22Rv1 (cell line): Measurements from ENCODE around the gene RUNX3.

Experiments used
- ZFX ChIP-seq: fragments of 450-650 bp; IDR thresholded peaks from 2 replicates; pipeline ENCODE4 v1.6.1; 2017; ENCODE audit warnings: antibody characterized with exemption, borderline replicate concordance
- TF ChIP-seq, protein P1 (sequence below): fragments of 450-650 bp; IDR thresholded peaks from 2 replicates; pipeline ENCODE4 v1.5.1; 2017; ENCODE audit warnings: mild to moderate bottlenecking

DNA sequence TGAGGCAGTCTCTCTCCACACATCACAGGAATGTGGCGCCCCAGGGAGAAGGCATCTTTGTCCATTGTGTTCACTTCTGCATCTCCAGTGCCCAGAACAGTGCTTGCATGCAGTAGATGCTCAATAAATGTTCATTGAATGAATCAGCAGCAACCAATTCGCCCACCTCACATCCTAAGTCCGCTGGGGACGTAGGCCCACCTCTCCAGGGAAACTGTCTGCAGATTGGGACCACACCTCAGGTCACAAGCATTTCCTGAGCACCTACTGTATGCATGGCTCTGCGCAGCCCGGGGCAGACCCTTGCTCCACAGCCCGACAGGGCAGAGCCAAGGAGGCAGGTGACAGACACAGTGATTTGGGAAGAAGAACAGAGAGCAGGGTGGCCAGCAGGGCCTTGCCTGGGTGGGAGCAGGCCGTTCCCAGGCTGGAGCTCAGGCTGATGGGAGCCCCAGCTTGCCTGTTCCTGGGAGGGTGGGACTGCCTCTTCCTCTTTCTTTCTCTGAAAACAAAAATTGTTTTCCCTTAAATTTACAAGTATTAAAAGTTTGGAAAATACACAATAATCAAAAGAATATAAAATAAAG, 25.8 kb upstream of the RUNX3 start:
- TF ChIP-seq, protein P1, sequence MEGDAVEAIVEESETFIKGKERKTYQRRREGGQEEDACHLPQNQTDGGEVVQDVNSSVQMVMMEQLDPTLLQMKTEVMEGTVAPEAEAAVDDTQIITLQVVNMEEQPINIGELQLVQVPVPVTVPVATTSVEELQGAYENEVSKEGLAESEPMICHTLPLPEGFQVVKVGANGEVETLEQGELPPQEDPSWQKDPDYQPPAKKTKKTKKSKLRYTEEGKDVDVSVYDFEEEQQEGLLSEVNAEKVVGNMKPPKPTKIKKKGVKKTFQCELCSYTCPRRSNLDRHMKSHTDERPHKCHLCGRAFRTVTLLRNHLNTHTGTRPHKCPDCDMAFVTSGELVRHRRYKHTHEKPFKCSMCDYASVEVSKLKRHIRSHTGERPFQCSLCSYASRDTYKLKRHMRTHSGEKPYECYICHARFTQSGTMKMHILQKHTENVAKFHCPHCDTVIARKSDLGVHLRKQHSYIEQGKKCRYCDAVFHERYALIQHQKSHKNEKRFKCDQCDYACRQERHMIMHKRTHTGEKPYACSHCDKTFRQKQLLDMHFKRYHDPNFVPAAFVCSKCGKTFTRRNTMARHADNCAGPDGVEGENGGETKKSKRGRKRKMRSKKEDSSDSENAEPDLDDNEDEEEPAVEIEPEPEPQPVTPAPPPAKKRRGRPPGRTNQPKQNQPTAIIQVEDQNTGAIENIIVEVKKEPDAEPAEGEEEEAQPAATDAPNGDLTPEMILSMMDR, result no peak
- no peak for TF ChIP-seq ZFX
